Activated CD4-positive, alpha-beta memory T cell treated with anti-CD3 and anti-CD28 coated beads for 36 hours (primary cell): ENCODE results near the gene RDH12. TPM values are rescaled to one million over a fixed set of nuclear protein-coding genes. Genes with fewer than 3 reads are reported as not detected.

ENCODE experiments used
- CTCF ChIA-PET: fragments of 350-600 bp; sonication (Branson Sonifier 250); formaldehyde crosslinking; loops from one replicate; lab custom pipeline; 2021; ENCODE audit warnings: antibody characterized with exemption, inconsistent platforms; lab: Charles Lee
- POLR2A ChIA-PET: fragments of 350-600 bp; sonication (Branson Sonifier 250); formaldehyde crosslinking; loops from one replicate; lab custom pipeline; 2021; ENCODE audit warnings: antibody characterized with exemption; lab: Charles Lee
- DNase-seq: peaks from one replicate; pipeline ENCODE4 v3.0.0-alpha.2; 2020
- H3K27ac Mint-ChIP-seq: one replicate; pipeline ENCODE4 v1.8.0; 2021; ENCODE audit warnings: mixed read lengths
- H3K27me3 Mint-ChIP-seq: one replicate; pipeline ENCODE4 v1.8.0; 2021; ENCODE audit warnings: mixed read lengths
- H3K36me3 Mint-ChIP-seq: one replicate; pipeline ENCODE4 v1.8.0; 2021; ENCODE audit warnings: mixed read lengths
- H3K4me1 Mint-ChIP-seq: one replicate; pipeline ENCODE4 v1.8.0; 2021; ENCODE audit warnings: low read depth, mixed read lengths
- H3K4me3 Mint-ChIP-seq: one replicate; pipeline ENCODE4 v1.8.0; 2021; ENCODE audit warnings: mild to moderate bottlenecking, mixed read lengths
- H3K9me3 Mint-ChIP-seq: one replicate; pipeline ENCODE4 v1.8.0; 2021; ENCODE audit warnings: mixed read lengths
- intact Hi-C: fragments of 100-400 bp; cut with micrococcal nuclease; formaldehyde crosslinking; loops from one replicate; pipeline ENCODE4 v1.15.1; 2023
- total RNA-seq, 2 experiments: library from RNA; stranded (reverse); gene quantifications; one replicate each; pipeline ENCODE4 v1.2.3, GENCODE V29; 2021

RDH12 gene
- total RNA-seq, 2 experiments from 2014 or later, result not detected

DNA sequence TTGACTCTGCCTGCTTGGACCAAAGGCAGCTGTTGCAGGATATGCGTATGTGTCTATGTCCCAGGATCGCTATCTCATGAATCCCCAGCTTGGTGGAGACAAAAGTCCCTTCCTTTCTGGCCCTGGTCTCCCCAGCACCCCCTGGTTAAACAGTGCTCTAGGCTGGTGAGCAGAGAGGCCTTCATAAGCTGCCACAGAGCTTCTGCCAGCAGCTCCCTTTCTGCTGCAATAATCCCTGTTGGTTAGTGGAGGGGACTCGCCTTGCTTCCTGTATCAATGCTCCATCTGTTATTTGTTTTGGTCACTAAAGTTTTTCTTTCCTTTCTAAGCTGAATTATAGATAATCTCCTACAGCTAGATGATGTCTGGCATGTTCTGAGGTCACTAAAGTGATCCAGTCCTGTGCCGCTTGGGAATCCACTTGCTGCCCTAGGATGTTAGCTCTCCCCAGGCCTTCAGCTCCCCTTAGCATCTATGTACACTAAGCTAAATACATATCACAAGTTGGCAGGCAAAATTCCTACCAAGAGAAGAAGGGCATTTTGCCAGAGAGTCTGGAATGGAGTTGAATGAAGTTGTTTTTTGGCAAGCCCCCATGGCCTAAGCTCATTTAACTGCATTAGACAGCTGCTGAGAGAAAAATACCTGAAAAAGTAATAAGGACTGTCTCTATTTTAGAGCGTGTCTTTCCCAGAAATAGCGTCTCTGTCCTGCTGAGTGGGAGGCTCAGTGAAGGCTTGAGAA is 47.8 kb downstream of the RDH12 start:
- H3K27me3 Mint-ChIP-seq, result no peaks in the 10 kb centered on the region
- peaks cover 10% of the 10 kb centered on the region for H3K4me1 Mint-ChIP-seq
- intact Hi-C loops, result no loop called here
- H3K4me3 Mint-ChIP-seq, result no peak overlapping the region
- CTCF ChIA-PET, result no interaction called here
- no peak overlapping the region for H3K27ac Mint-ChIP-seq
- POLR2A ChIA-PET, result no interaction called here
- peaks cover 60% of the 10 kb centered on the region for H3K36me3 Mint-ChIP-seq
- DNase-seq, result no peak
- no peaks in the 10 kb centered on the region for H3K9me3 Mint-ChIP-seq

- H3K4me1 Mint-ChIP-seq, result no peaks in the 10 kb centered on the region
- CTCF ChIA-PET, result interaction anchor here (1.4 kb wide), 1 partner anchor 56 kb away, joined by 3 read pairs; no protein-coding TSS in a partner anchor
- H3K4me3 Mint-ChIP-seq, result no peak overlapping the region
- intact Hi-C loops, result no loop called here
- no peak overlapping the region for H3K27ac Mint-ChIP-seq
- POLR2A ChIA-PET, result no interaction called here
- no peaks in the 10 kb centered on the region for H3K27me3 Mint-ChIP-seq
- DNase-seq, result no peak
- H3K9me3 Mint-ChIP-seq, result no peaks in the 10 kb centered on the region
- peaks cover 41% of the 10 kb centered on the region for H3K36me3 Mint-ChIP-seq
Measured at GRCh38 chr14:67756496-67756895, 54.8 kb downstream of the RDH12 start.

- POLR2A ChIA-PET, result no interaction called here
- Mint-ChIP-seq H3K9me3 (no peaks in the 10 kb centered on the region), H3K27me3 (no peaks in the 10 kb centered on the region), H3K36me3 (peaks cover 38% of the 10 kb centered on the region), H3K27ac (no peak overlapping the region), H3K4me3 (no peak overlapping the region), H3K4me1 (no peaks in the 10 kb centered on the region)
- intact Hi-C loops, result no loop called here
- CTCF ChIA-PET, result no interaction called here
- DNase-seq, result no peak
Measured at GRCh38 chr14:67757175-67757574, 55.5 kb downstream of the RDH12 start.

DNA sequence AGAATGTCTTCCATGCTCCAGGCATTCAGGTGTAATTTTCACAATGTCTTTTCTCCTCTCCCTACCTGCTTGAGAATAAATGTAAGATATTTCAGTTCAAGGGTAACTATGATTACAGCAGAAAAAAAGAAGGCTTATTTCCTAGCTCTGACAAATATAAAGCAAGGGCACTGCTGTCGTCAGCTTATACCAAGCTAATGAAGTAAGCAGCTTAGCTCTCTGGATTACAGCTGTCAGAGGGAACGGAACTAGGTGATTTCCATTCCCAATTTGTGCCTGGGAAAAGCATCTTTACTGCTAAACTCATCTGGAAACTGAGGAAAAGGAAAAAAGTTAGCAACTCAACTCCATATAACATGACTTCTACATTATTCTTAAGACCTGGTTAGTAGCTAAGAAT is 58.2 kb downstream of the RDH12 start:
- H3K4me3 Mint-ChIP-seq, result no peak overlapping the region
- CTCF ChIA-PET, result no interaction called here
- no peaks in the 10 kb centered on the region for H3K9me3 Mint-ChIP-seq
- H3K4me1 Mint-ChIP-seq, result no peaks in the 10 kb centered on the region
- intact Hi-C loops, result no loop called here
- no peak for DNase-seq
- peaks cover 27% of the 10 kb centered on the region for H3K36me3 Mint-ChIP-seq
- no peak overlapping the region for H3K27ac Mint-ChIP-seq
- no peaks in the 10 kb centered on the region for H3K27me3 Mint-ChIP-seq
- POLR2A ChIA-PET, result no interaction called here

- ChIA-PET POLR2A (no interaction called here), CTCF (no interaction called here)
- H3K27ac Mint-ChIP-seq, result no peak overlapping the region
Measured at GRCh38 chr14:67762051-67762450, 60.4 kb downstream of the RDH12 start.

GRCh38 chr14:67763158-67763822 is 61.6 kb downstream of the RDH12 start:
- Mint-ChIP-seq H3K9me3 (no peaks in the 10 kb centered on the region), H3K36me3 (peaks cover 30% of the 10 kb centered on the region), H3K4me1 (no peaks in the 10 kb centered on the region), H3K4me3 (no peak overlapping the region), H3K27ac (no peak overlapping the region), H3K27me3 (no peaks in the 10 kb centered on the region)
- ChIA-PET POLR2A (no interaction called here), CTCF (no interaction called here)
- DNase-seq, result no peak
- intact Hi-C loops, result no loop called here

More at GRCh38 chr14:67762051-67762450, 60.4 kb downstream of the RDH12 start:
- Mint-ChIP-seq H3K9me3 (no peaks in the 10 kb centered on the region), H3K27me3 (no peaks in the 10 kb centered on the region), H3K4me1 (no peaks in the 10 kb centered on the region), H3K4me3 (no peak overlapping the region), H3K36me3 (peaks cover 25% of the 10 kb centered on the region)
- DNase-seq, result no peak
- intact Hi-C loops, result no loop called here

DNA sequence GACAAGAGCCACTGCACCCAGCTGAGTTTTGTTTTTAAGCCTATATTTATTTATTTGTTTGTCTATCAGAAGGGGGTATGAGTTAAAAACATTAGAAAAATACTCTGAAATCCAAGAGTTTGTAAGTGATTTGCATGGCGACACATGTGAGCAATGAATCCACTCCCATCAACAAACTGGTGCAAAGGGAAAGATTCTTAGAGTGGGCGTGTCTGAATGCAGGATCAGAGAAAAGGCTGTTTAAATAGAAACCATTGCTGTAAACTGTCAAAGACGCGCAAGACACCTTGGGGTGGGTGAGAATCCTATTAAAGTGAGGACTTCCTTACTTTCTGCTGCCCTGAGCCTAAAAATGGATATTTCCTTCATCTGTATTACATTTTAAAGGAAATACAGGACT is 62.8 kb downstream of the RDH12 start:
- no peak for DNase-seq
- ChIA-PET CTCF (no interaction called here), POLR2A (no interaction called here)
- no peaks in the 10 kb centered on the region for H3K27me3 Mint-ChIP-seq
- no peak overlapping the region for H3K4me3 Mint-ChIP-seq
- H3K27ac Mint-ChIP-seq, result no peak overlapping the region
- peaks cover 35% of the 10 kb centered on the region for H3K36me3 Mint-ChIP-seq
- no peaks in the 10 kb centered on the region for H3K4me1 Mint-ChIP-seq
- no peaks in the 10 kb centered on the region for H3K9me3 Mint-ChIP-seq
- intact Hi-C loops, result no loop called here

DNA sequence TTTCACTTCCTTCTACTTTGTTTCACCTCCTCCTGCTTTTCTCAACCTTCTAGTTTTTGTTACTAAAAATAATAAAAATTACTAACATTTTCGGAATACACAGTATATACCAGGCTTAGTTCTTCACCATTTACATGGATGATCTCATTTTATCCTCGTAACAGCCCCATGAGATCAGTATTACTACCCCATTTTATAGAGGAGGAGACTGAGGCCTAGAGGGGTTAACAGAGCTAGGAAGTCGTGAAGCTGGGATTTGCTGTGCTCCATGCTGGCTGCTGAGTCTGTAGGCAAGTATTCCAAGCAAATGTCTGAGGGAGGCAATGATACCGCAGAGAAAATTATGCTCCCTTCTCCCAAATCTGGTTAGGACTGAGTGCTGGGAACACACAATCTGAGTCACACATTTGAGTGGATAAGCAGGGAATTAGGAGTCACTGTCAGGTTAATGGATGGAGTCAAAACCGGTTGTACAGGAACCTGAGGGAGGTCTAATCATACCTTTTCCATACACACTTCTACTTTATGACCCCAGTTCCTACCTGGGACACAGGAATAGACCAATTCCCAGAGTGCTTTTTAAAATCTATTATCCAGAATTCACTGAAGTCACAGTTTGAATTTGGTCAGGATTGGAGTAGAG is 63.6 kb downstream of the RDH12 start:
- Mint-ChIP-seq H3K27me3 (no peaks in the 10 kb centered on the region), H3K9me3 (no peaks in the 10 kb centered on the region), H3K36me3 (peaks cover 32% of the 10 kb centered on the region), H3K4me1 (no peaks in the 10 kb centered on the region), H3K27ac (no peak overlapping the region), H3K4me3 (no peak overlapping the region)
- intact Hi-C loops, result no loop called here
- no peak for DNase-seq
- POLR2A ChIA-PET, result no interaction called here
- CTCF ChIA-PET, result no interaction called here

DNA sequence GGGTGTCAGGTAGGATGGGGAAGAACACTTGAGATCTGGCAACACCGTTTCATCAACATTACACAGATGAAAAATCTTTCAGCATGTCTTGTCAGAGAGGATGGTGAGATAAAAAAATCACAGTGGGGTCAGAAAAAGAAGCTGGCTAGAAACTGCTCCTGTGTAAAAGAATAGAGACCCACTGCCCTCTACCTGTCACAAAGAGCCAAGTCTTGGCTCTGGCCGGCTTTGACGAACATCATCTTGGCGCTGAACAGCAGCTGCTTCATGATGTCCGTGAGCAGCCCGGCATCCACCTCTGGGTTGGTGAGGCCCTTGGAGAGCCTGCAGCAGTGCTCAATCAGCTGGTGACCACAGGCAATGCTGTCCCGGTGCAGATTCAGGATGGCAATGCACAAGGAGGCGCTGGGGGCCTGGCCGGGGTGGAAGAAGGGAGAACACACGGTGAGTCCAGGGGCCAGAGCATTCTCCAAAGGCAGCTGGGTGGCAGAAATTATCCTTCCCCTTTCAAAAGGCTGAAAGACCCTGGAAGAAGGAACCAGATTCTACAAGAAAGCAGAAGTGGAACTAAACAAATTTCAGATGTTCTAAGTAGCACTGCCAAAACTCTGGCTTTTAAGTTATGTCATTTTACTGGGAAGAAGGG is 64.5 kb downstream of the RDH12 start:
- Mint-ChIP-seq H3K4me3 (no peak overlapping the region), H3K9me3 (no peaks in the 10 kb centered on the region), H3K4me1 (no peaks in the 10 kb centered on the region), H3K27ac (no peak overlapping the region), H3K27me3 (no peaks in the 10 kb centered on the region), H3K36me3 (peaks cover 32% of the 10 kb centered on the region)
- intact Hi-C loops, result no loop called here
- ChIA-PET POLR2A (interaction anchor here (0.6 kb wide), 1 partner anchor 233 kb away, joined by 3 read pairs; no protein-coding TSS in a partner anchor), CTCF (no interaction called here)
- DNase-seq, result no peak

DNA sequence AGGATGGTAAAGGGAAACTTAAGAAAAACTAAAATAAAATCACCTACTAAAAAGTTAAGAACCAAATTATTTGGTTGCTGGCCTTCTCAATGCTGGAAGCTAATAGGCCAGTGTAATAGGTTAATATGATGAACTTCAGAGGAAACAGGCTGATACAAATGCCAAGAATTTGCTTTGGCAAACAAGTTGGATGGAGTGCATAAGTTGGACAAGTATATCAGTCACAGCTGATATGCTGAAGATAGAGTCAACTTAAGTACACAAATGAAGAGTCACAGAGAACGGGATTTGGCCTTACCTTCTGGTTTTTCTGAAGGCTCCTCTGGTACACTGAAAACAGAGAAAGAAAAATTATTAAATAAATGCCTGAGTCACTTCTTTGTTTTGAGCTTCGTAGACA is 66.5 kb downstream of the RDH12 start:
- H3K36me3 Mint-ChIP-seq, result peaks cover 42% of the 10 kb centered on the region
- H3K4me1 Mint-ChIP-seq, result no peaks in the 10 kb centered on the region
- intact Hi-C loops, result no loop called here
- POLR2A ChIA-PET, result no interaction called here
- H3K27ac Mint-ChIP-seq, result no peak overlapping the region
- CTCF ChIA-PET, result no interaction called here
- no peak for DNase-seq
- no peaks in the 10 kb centered on the region for H3K9me3 Mint-ChIP-seq
- H3K4me3 Mint-ChIP-seq, result no peak overlapping the region
- no peaks in the 10 kb centered on the region for H3K27me3 Mint-ChIP-seq

DNA sequence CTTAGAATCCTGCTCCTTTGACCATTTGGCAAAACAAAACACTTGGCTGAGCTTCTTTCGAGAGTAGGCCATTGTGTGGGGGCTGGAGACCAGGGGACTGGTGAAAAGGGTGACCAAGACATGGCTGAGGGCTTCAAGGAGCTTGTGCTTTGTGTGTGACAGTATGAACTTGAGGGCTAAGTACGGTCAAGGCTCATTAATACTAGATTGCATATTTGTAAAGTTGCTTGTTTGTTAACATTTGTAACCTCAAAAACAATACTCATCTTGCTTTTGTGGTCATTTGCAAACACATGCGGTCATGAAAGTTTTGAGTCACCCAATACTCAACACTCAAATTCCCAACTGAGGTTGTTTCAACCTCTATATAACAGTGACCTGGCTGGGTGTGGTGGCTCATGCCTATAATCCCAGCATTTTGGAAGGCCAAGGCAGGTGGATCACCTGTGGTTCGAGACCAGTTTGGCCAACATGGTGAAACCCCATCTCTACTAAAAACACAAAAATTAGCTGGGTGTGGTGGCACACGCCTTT is 72.2 kb downstream of the RDH12 start:
- POLR2A ChIA-PET, result no interaction called here
- CTCF ChIA-PET, result no interaction called here
- peaks cover 44% of the 10 kb centered on the region for H3K36me3 Mint-ChIP-seq
- H3K4me3 Mint-ChIP-seq, result no peak overlapping the region
- DNase-seq, result no peak
- no peaks in the 10 kb centered on the region for H3K9me3 Mint-ChIP-seq
- no peaks in the 10 kb centered on the region for H3K27me3 Mint-ChIP-seq
- intact Hi-C loops, result no loop called here
- no peaks in the 10 kb centered on the region for H3K4me1 Mint-ChIP-seq
- no peak overlapping the region for H3K27ac Mint-ChIP-seq
